GM18951 (cell line): ENCODE data around the gene ZNRF3.
"Not testable (repeated sequence)": the region's sequence is repeated elsewhere in the genome, so short reads cannot be mapped to it uniquely, and the experiment has no call there.

Source experiments
- POLR2A ChIP-seq: IDR thresholded peaks from 4 replicates; pipeline ENCODE4 v1.6.1; 2011; ENCODE audit warnings: mild to moderate bottlenecking; ENCODE audit not compliant: insufficient read length, insufficient read depth; ENCODE audit errors: extremely low read depth
- in situ Hi-C: fragments of 300-500 bp; cut with MboI; formaldehyde crosslinking; loops from one replicate; pipeline ENCODE4 v1.12.0; 2022; ENCODE audit warnings: low sequenced_read_pairs, mixed read lengths, inconsistent platforms; ENCODE audit not compliant: unreplicated experiment

Gene ZNRF3

GRCh38 chr22:28937206-28938025 is 54.0 kb downstream of the ZNRF3 start:
- no peak for TF ChIP-seq POLR2A
- in situ Hi-C loops = no loop called here

GRCh38 chr22:28938286-28938833 is 55.0 kb downstream of the ZNRF3 start:
- TF ChIP-seq POLR2A = no peak
- in situ Hi-C loops = no loop called here

DNA sequence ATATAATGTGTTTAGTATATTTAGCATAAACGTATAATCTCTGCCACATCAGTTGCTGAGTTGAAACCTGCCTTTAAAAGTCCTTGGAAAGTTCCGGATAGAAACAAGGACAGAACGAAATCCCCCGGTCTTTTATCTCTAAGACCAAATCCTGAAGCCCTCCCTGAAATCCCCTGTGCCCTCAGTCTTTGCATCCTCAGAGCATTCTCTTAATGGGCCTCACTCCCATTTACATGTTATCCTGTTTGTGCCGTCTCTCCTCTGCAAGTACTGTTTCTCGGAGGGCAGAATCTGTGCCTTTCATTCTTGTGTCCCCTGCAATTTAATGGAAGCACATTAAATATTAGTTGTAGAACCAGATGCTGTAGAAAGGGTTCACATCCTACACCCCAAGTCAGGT is 56.0 kb downstream of the ZNRF3 start:
- in situ Hi-C loops = no loop called here
- no peak for TF ChIP-seq POLR2A

DNA sequence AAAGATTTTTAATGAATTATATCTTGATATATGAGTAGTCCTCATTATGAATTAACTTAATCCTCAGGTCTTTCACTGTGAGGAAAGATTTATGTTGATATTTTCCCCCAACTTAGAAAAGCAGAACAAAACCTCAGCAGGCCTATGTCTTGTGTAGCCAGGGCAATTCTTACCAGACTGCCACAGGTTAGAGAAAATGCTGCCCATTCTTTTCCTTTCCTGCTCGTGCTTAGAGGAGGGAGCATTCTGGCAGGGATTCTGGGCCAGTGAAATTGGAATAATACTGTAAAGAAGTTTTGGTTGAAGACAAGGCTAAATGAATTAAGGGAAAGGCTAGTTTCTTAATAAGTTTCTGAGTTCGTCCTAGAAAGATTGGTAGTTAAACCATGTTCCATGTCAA is 56.6 kb downstream of the ZNRF3 start:
- in situ Hi-C loops = no loop called here
- no peak for TF ChIP-seq POLR2A

GRCh38 chr22:28940441-28940840 is 57.1 kb downstream of the ZNRF3 start:
- TF ChIP-seq POLR2A = no peak
- in situ Hi-C loops = no loop called here

- TF ChIP-seq POLR2A = no peak
- in situ Hi-C loops = no loop called here
These were observed 59.0 kb downstream of the ZNRF3 start for GRCh38 chr22:28942333-28942732.

GRCh38 chr22:28942801-28943500 is 59.6 kb downstream of the ZNRF3 start:
- no peak for TF ChIP-seq POLR2A
- in situ Hi-C loops = no loop called here

DNA sequence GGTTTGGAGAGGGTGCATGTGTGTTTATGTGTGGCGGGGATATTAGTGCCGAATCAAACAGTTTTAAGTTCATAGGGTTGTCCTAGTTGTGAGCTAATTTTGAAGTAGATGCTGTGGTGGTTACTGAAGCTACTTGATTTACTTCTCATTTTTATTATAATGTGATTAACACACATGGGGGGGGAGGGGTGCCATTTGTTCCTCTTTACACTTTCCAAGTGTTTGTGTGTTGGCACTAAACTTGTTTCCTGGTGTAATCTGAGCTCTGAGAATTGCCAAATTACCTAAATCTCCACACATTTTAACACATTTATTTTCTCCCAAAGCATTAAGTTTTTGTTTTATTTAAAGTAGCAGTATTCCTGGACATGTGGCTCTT is 60.1 kb downstream of the ZNRF3 start:
- in situ Hi-C loops = no loop called here
- TF ChIP-seq POLR2A = no peak

GRCh38 chr22:28947125-28947524 is 63.8 kb downstream of the ZNRF3 start:
- TF ChIP-seq POLR2A = no peak
- in situ Hi-C loops = no loop called here

DNA sequence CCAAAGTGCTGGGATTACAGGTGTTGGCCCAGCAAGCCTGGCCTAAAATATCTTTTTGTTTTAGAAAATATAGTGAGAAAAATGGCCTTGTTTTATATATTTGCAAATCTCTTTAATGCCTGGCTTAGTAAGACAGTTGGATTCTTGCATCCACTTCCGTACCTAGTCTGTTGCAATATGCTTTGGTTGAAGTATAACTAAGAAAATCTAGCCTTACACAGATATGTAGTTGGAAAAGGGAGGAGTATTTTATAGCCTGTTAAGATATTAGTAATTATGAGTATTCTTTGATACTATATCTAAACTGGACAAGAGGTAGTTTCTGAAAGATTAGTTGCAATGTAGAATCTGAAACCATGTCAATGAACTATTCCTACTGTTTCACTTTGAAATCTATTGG is 65.1 kb downstream of the ZNRF3 start:
- in situ Hi-C loops = no loop called here

GRCh38 chr22:28948860-28949551 is 65.6 kb downstream of the ZNRF3 start:
- in situ Hi-C loops = not testable (repeated sequence)

More for the DNA sequence above, 65.1 kb downstream of the ZNRF3 start:
- no peak for TF ChIP-seq POLR2A

DNA sequence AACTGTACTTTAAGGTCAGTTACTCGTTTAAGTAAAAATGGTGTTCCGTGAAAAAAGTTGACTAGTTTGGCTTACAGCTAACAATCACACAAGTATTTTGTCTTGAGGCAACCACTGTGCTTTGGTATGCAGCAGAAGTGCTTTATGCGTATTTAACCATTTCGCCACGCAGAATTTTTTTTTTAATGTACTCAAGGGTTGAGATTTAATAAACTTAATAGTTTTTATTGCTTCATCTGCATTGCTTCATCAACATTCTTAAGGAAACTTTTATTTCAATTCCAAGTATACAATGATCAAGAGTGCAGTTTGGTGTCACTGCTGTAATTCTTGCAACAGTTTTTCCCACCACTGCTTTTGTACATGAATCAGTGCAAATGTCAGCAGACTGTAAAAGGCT is 66.4 kb downstream of the ZNRF3 start:
- in situ Hi-C loops = no loop called here
- no peak for TF ChIP-seq POLR2A

GRCh38 chr22:28950617-28951411 is 67.4 kb downstream of the ZNRF3 start:
- no peak for TF ChIP-seq POLR2A
- in situ Hi-C loops = no loop called here
